Activated CD4-positive, alpha-beta T cell treated with anti-CD3 and anti-CD28 coated beads, Interleukin-10, Interleukin-2, amounts not matched to agents 100 ng/mL and 50 ng/mL, durations not matched to agents 16 hours and 8 hours (primary cell): ENCODE data around the gene IFT74.

Source experiments
- DNase-seq: peaks from one replicate; pipeline ENCODE4 v3.0.0-alpha.2; 2020

Gene IFT74

DNA sequence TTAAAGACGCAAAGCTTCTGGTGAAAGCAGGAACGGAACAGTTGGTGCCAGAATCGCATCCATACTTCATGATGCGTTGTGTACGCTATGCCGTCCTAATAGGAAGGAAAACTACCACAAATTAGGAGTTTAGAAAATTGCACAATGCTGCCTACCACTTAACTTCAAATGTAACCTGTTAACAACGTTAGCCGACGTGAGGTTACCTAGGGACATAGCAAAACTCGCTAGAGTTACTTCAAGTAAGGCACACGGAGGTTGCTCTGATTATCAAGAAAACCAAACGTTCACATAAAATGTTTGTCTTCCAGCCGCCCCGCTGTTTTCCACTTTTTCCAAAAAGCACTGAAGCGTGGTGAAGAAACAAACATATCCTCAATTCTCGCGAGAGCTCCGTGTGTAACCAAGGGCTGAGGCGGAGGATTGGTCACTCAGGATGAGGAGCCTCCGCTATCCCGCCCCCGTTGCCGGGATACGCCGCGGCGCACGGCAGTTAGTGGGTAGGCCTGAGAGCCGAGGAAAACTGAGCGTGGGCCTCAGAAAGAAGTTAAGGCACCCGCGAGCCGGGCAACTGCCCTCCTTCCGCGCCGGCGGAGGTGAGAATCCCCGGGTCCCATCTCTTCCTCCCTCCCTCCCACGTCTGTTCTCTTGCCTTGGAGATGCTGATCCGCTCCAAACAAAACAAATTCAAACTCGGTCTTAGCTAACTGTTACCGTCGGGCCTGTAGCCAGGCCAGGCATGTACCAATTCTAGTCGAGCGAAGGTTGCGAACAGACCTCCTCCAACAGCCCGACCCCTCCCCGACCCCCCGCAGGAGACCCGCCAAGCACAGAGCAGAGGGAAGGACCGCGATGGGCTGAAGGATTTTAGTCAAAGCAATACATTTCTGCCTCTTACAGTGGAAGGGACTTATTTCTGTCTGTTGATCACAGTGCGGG, at the start of gene IFT74:
TSS of gene IFT74 (plus strand) at position 492 of the 939 bp plus-strand sequence. CDS start 5,556 bp downstream, outside the sequence.
- peak; percentile 96 for DNase-seq

DNA sequence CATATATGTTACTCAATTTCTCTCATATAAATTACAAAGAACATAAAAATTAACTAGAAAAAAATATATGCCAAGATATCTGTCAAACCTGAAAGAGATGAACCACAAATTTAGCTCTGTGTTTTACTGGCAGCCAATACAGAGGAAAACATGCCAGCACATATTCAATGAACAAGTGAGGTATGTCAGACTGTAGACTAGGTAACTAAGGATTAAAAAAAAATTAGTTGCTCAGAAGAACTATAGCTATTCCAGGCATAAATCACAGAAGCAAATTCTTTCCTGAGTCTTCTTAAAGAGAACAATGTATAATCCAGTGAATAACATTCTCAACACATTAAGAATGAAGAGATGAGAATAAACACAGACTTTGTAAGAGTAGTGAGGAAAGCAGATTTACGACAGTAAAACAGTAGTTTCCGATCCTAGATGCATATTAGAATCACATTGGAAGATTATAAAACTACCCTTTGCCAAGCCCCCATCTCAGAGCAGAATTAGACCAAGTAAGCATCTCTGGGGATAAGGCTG, 43.0 kb upstream of the IFT74 start:
- no peak for DNase-seq

DNA sequence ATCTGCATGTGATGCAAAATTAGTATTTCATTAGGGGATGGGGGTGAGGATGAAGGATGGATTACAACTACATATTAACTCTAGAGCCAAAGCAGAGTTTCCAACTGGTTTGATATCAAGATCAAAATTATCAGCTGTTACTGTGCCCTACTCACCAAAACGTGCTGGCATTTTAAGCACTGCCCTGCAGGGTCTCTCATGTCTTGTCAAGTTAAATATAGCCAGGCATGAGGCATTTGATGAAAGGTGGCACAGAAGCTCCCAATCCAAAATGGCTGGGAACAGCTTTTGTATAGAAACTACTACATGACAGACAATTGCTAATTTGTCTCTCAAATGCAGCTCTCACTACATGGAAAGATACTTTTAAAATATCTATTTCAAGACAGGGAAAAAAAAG, 36.5 kb upstream of the IFT74 start:
- DNase-seq, result no peak

DNA sequence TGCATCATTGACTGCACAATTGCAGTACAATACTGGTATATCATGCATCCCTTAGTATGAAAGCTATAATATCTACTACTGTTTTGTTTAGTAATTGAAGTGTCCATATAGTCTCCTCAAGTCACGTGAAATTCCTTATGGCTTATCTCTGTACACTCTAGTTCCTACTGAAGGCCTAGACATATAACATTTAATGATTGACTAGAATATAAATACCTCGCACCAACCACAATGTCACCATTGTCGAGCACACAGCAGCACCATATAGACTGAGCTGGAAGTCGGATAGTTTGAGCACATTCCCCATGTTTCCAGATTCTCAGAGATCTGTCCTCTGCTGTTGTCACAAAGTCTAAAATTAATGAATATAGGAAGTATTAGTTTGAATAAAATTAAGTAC, 30.6 kb upstream of the IFT74 start:
- DNase-seq, result no peak

DNA sequence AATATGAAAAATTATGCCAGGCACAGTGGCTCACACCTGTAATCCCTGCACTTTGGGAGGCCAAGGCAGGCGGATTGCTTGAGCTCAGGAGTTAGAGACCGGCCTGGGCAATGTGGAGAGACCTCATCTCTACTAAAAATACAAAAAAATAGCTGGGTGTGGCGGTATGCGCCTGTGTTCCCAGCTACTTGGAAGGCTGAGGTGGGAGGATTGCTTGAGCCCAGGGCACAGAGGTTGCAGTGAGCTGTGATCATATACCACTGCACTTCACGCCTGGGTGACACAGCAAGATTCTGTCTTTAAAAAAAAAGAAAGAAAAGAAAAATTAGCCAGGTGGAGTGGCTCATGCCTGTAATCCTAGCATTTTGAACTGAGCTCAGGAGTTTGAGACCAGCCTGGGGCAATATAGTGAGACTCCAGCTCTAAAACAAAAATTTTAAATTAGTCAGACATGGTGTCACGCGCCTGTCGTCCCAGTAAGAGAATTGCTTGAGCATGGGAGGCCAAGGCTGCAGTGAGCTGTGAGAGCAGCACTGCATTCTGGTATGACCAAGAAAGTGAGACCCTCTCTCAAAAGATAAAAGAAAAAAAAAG, 27.2 kb upstream of the IFT74 start:
- no peak for DNase-seq

DNA sequence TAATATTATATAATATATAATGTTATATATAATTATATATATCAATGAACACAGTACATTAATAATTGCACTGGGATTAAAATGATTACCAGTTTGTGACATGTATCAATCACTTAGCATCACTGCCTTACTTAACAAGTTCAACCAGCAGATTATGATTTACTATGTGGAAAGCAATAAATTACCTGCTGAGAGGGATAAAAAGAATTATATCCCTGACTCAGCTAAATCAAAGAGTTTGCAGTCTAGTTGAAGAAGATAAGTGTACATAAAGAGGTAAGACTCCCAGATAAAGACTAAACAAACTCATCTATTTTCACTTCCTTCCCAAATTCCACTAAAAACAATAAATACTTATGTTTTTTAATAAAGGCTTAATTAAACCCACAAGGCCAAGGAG, 20.4 kb upstream of the IFT74 start:
- no peak for DNase-seq

DNA sequence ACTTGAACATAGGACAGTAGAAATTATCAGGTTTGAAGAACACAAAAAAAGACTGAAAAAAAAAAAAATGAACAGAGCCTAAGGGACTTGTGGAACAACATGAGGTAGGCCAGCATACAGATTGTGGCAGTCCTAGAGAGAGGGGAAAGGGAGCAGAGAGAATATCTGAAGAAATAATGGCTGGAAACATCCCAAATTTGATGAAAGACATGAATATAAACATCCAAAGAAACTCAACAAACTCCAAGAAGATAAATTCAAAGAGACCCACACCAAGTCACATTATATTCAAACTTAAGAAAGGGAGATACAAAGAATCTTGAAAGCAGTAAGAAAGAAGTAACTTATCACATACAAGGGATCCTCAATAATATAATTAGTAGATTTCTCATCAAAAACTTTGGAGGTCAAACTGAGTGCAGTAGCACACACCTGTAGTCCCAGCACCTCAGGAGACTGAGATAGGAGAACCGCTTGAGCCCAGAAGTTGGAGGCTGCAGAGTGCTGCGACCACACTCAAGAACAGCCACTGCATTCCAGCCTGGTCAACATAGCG, 18.3 kb upstream of the IFT74 start:
- DNase-seq, result no peak

DNA sequence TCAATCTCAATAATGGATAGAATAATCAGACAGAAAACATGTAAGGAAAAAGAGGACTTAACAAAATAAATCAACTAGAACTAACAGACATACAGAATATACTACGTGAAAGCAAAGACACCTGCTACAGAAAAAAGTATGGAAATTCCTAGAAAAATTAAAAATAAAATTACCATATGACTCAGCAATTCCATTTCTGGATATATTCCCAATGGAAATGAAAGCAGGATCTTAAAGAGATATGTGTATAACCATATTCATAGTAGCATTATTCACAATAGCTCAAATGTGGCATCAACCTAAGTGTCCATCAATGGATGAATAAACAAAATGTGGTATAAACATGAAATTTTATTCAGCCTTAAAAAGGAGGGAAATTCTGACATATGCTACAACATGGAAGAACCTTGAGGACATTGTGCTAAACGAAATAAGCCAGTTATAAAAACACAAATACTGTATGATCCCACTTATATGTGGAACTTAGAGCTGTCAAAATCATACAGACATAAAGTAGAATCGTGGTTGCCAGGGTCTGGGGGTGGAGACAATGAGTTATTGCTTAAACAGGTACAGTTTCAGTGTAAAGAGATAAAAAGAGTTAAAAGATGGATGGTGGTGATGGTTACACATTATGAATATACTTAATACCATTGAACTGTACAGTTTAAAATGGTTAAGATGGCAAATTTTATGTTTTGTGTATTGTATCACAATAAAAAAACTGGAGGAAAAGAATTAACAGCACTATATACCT, 16.1 kb upstream of the IFT74 start:
- no peak for DNase-seq

DNA sequence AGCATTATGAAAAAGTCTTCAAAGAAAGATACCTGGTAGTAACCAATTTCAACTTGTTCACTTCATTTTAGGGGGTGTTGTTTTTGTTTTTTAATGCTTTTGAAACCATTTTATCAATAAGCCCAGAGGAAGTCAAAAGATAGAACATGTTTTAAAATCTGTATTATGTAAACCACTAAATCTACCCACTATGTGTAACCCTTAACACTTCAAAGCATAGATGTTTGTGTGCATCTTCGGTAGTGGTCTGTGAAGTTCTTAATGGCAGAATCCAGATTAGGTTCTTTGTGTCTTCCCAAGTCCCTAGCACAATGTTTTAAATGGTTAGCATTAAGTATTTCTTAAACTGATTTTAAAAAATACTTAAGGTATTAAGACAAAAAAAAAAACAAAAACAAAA, 15.4 kb upstream of the IFT74 start:
- DNase-seq, result no peak

DNA sequence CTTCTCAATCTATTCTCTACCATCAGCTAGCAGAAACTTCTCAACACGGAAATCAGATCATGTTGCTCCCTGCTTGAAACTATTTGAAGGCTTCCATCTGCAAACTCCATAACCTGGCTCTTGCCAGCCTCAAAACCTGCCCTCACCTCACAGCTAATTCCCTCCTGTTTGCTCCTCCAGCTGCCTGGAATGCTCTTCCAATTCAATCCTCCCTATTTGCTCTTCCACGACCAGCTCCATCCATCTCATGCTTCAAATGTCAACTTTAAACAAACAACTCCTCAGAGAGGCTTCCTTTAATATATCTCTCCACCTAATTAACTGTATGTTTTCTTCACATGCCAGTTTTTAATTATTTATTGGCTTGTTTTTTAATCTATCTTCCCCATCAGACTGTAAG, 10.6 kb upstream of the IFT74 start:
- no peak for DNase-seq

DNA sequence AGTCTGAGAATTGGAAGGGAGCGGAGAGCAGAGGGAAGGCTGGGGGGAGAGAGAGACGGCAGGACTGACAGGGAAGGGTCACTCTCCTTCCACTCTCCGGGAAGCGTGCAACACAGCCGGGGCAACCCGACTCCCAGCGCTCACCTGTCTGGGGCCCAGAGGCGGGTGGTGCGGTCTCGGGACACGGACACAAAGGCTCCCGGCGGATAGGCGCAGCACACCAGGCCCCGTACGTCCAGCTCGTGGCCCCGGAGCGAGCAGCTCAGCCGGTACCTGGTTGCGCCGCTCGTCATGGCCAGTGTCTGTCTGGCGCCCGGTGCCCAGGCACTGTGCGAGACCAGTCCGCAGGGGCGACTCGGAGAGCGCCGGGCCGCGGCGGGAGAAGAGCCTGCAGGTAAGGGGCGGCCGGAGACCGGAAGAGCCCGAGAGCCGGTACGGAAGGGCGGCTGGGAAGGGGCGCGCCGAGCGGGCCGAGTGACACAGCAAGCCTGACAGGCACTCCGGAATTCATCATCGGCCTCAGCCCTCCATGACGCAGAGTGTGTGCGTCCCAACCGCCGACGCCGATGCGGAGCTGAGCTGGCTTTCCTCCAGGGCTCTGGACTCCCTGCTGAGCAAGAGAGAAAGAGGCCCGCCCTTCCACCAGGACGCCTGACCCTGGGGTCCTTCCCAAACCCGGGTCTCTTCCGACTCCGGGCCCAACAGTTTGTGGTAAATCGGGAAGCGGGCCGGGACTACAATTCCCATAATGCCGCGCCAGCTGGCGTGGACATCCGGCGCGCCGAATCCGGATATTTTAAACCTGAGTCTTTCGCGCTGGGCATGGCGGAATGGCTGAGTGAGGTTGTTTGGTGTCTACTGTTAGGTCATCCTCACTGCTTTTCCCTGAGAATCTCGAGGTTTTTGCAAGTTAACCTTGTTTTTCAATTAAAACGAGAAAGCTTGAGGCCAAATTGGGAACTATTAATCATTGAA, 9.2 kb upstream of the IFT74 start, which contains the start of gene PLAA:
TSS of gene PLAA (minus strand) at position 490 of the 975 bp plus-strand sequence. CDS start at position 293, 197 bp downstream.
- peak; percentile 93 for DNase-seq

DNA sequence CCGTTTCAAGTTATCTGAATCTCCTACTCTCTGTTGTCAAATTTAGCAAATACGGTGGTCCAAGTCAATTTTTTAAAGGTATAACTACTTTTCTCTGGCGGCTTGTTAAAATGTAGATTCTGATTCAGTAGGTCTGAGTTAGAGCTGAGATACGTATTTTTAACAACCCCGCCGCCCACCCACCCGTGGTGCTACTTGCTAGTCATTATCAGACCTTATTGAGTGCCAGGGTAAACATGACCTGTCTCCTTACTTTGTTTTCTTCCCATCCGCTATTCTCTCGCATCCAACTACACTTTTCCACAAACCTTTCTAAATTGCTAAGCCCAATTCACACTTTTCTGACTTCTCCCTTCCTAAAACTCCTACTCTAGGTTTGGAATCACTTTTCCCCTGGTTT, 8.5 kb upstream of the IFT74 start:
- no peak for DNase-seq

DNA sequence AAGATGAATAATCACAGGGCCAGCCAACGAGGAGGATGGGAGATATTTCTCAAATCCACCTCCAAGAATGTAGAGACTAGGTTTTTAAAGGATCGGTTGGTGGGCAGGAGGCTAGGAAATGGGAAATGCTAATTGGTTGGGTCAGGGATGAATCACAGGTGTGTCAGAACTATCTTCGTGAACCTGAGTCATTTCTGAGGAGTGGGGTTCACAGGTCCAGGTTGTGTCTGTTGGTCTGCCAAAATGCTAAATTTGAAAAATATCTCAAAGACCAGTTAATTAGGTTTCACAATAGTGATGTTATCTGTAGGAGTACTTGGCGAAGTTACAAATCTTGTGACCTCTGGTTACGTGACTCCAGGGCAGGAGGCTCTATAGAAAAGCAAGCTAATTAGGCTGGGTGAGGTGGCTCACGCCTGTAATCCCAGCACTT, 6.6 kb upstream of the IFT74 start:
- DNase-seq, result no peak

DNA sequence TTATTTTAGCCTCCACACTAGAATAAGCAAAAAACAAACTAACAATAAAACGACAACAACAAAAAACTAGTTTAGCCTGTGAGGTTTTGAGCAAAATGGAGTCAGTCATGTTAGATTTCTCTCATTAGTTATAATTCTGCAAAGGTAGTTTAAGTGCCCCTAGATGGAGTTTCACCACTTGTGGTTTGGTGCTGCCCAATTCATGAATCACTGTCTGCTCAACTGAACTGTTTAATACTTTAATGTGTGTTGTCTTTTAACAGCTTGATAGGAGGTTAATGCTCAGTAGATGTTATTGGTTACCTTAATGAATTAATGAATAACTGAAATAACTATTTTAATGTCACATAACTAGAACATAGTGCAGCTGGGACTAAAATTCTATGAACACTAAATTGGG, 5.7 kb upstream of the IFT74 start:
- no peak for DNase-seq

DNA sequence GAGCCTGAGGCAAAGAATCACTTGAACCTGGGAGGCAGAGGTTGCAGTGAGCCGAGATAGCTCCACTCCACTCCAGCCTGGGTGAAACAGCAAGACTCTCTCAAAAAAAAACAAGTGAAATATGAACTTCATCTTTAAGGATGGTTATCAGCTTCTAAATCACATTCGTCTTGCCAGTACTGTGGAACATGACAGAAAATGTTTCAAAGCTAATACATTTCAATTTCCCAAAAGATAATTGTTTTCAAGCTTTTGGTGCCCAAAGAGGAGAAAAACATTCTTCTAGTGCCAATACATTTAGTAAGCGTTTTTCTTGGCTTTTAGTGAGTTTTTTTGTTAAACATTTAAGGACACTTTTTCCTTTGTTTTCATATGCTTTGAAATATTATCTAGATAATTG, 4.4 kb upstream of the IFT74 start:
- DNase-seq, result no peak

DNA sequence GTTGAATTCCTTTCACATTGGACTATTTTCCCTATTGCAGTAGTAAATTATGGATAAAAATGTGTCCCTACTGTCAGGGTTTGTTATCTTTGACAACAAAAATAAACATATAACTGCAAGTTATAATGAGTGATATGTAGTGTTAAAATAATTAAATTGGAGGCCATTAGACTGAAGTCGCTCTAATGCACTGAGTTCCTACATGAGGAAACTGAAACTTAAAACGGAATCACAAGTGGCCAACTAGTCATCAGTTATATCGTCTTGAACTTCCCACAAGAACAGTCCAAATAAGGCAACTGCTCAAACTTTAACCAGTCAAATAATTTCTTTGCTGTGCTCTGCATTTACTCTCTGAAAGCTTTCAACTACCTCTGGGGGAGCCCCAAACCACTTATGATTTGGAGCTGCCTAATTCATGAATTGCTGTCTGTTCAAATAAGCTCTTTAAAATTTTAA, 2.1 kb upstream of the IFT74 start:
- peak; percentile 62 for DNase-seq

DNA sequence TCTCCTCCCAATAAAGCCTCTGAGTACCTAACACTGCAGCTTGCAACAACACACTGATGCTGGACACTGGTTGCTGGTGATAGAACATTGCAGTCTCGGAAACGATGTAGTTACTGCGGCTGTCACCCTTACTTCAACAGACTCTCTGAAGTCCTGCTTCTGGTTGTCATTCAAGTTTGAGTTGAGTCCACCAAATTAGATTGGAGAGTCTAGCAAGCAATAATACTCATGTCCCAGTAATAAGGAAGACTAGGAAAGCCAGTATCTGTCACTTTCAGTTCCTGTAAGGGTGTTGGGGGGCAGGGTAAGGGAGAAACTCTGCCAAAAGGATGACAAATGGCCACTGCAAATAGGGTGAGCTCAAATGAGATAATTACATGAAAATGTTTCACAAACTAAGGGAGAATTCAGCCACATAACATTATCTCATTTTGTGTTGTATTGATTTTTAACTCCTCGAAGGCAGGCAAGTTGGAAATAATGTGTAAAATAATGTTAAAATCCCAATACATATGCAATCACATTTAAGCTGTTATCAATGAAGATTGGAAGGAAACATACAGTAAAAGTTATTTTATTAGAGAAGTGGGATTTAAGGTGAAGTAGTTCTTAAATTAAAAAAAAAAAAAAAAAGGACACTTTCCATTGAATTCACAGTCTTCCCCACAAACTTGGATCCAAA, 849 bp upstream of the IFT74 start:
- DNase-seq, result peak; percentile 27

DNA sequence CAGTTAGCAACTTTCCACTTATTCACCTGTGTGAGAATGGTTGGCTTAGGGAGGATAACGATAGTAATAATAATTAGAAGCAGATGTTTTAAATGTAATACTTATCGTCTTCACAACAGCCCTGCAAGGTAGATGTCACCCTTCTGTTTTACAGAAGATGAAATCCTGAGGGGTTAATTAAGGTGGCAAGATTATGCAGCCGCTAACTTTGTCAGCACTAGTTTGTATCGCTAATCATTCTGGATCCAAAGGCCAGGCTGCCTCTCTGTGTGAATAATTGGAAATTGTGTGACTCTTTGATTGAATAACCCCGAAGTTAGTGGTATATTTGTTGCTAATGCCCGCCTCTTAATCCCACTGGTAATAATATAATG, 635 bp downstream of the IFT74 start:
- DNase-seq, result no peak

DNA sequence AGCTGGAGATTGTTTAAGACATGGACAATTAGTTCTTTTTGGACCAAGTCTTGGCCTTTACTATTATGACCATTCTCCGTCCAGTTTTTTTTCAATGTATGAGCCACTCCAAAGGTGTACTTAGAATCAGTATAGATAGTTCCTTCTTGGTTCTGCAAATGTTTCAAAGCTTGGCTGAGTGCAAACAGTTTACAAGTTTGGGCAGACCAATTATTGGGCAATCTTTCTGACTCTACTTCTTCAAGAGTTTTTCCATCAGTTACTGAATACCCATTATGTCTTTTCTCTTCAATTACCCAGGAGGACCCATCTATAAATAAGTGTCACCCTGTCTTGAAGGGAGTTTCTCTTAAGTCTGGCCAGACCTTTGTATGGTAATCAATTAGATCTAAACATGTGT, 15.5 kb downstream of the IFT74 start:
- DNase-seq, result no peak

DNA sequence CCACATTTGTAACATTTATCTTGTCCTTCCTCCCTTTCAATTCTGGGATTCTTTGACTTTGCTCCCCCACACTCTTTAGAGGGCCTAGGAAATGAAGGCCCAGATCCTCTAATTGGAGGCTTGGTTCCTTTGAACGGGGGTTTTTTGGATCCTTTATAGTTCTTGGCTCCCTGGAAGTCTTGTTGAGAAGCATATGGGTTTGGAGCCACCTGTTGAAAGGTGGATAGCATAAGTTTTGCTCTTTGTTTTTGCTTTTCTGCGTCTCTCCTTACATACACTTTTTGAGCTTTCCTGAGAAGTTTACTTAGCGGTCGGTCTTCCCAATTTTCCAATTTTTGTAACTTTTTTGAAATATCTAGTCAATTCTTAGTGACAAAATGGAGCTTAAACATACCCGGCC, 17.8 kb downstream of the IFT74 start:
- DNase-seq, result no peak

DNA sequence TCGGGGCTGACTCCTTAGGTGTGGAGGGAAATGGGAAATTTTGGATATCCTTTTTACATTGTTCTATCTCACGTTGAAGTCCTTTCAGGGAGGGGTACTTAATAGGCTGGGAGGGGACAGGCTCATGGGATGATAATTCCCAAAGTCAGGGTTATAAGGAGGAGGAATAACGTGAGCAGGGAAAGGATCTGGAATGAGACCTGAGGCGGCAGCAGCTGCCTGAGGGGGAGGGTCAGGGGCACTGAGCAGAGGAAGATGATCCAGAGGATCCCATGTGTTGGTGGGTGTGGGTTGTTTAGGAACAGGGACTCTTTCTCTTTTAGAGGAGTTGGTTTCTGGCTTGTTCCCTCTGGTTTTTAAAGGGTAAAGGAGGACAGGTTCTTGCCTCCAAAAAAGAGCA, 18.7 kb downstream of the IFT74 start:
- no peak for DNase-seq
